Stimulated activated naive B cell treated with anti-CD40 and anti-IgM and Interleukin-4, amounts not matched to agents 10 μg/mL and 1 μg/mL and 100 μg/mL, for 72 hours (primary cell): ENCODE data around the gene DEPDC5.

Source experiments
- ATAC-seq, 2 donors: fragments of 150-1000 bp; cut with Tn5 transposase; replicated peaks; 2 replicates each; pipeline ENCODE4 v1.10.0; 2021; ENCODE audit warnings: moderate library complexity in 1 of 2
- DNase-seq: peaks from one replicate; pipeline ENCODE4 v3.0.0; 2021
- H3K27ac Mint-ChIP-seq: one replicate; pipeline ENCODE4 v1.8.0; 2022; ENCODE audit warnings: mild to moderate bottlenecking, mixed read lengths
- H3K27me3 Mint-ChIP-seq, 2 donors: one replicate each; pipeline ENCODE4 v1.8.0; 2022; ENCODE audit warnings: mixed read lengths in 2 of 2
- H3K36me3 Mint-ChIP-seq, 2 donors: one replicate each; pipeline ENCODE4 v1.8.0; 2022; ENCODE audit warnings: mixed read lengths in 2 of 2, mild to moderate bottlenecking in 1 of 2
- H3K4me1 Mint-ChIP-seq, 2 donors: one replicate each; pipeline ENCODE4 v1.8.0; 2022; ENCODE audit warnings: mixed read lengths in 2 of 2, mild to moderate bottlenecking in 1 of 2
- H3K4me3 Mint-ChIP-seq, 2 donors: one replicate each; pipeline ENCODE4 v1.8.0; 2022; ENCODE audit warnings: mild to moderate bottlenecking in 2 of 2, mixed read lengths in 2 of 2, moderate library complexity in 1 of 2
- H3K9me3 Mint-ChIP-seq, 2 donors: one replicate each; pipeline ENCODE4 v1.8.0; 2022; ENCODE audit warnings: mixed read lengths in 2 of 2, mild to moderate bottlenecking in 1 of 2

The DEPDC5 gene

DNA sequence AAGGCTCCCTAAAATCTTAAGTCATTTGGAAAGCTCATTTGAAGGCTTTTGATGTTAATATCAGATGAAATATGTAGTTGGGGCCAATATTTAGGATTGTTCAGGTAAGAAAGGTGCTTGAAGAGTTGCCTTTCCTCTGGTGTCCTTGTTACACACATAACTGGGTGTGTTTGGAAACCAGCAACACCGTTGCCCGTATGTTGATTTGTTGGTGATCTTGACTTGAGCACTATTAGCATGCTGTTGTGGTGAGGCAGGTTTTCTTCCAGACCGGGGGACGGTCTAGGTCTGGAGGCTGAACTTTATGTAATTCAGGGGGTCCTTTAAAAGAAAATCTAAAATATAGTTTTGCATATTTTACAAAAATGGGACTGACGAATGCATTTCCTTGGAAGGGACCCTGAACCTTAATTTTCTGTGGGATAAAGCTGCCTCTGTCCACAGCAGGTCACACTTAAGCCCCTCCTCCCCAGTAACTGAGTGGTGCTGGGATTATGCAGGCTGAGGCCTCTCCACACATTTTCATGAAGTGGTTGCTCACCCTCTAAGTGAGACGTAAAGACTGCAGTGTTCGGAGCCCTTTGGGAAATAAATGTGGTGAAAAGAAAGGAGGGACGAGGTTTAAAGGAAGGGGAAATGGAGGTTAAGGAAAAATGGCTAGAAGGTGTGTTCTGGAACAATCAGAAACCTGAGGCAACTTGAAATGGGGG is 192.3 kb downstream of the DEPDC5 start:
- DNase-seq (no peak), ATAC-seq (no peak)
- Mint-ChIP-seq H3K36me3 (peaks cover 13 to 17% of the 10 kb centered on the region in 2 donors), H3K4me1 (peaks cover 16 to 34% of the 10 kb centered on the region in 2 donors), H3K9me3 (no peaks in the 10 kb centered on the region), H3K4me3 (no peak overlapping the region), H3K27me3 (no peaks in the 10 kb centered on the region), H3K27ac (no peak overlapping the region)

DNA sequence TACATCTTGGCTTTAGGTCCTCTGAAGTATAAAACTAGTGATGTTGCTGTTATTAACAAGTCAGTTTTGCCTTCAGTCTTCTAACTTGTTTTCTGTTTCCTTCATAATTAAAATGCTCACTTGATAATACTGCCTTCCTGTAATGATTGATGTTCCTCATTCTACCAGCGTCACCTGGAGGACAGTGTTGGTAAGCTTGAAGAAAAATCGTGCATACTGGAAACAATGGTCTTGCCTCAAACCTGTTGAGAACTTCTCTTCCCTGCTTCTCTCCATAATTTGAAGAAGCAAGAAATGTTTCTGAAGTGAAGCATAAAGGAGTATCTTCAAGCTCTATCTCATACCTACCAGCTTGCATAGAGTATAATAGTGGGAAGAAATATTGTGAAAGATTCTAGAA is 193.5 kb downstream of the DEPDC5 start:
- Mint-ChIP-seq H3K27ac (peak overlapping the region; percentile 51), H3K36me3 (peaks cover 20 to 24% of the 10 kb centered on the region in 2 donors), H3K9me3 (no peaks in the 10 kb centered on the region), H3K27me3 (no peaks in the 10 kb centered on the region), H3K4me1 (peaks cover 26 to 42% of the 10 kb centered on the region in 2 donors), H3K4me3 (no peak overlapping the region)
- DNase-seq (no peak), ATAC-seq (no peak)

DNA sequence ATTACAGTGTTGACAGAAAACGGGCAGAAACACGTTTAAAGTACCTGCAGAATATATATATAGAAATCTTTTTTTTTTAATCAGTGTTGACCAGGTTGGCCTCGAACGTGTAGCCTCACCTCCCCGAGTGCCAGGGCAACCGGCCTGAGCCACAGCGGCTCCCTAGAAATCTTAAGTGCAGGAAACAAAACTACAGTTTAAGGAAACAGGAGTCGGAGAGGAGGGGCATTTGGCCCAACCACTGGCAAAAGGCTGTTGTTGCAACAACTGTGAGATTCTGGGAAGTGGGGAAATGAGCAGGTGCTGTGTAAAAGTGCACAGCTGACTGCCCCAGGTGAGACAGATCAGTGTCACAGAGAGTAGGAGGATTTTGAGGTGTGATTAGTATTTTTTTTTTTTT is 194.2 kb downstream of the DEPDC5 start:
- DNase-seq: no peak
- H3K9me3 Mint-ChIP-seq: no peaks in the 10 kb centered on the region
- peaks cover 20 to 24% of the 10 kb centered on the region in 2 donors for H3K36me3 Mint-ChIP-seq
- no peak for ATAC-seq
- H3K4me1 Mint-ChIP-seq: peaks cover 26 to 37% of the 10 kb centered on the region in 2 donors
- H3K27me3 Mint-ChIP-seq: no peaks in the 10 kb centered on the region
- no peak overlapping the region for H3K27ac Mint-ChIP-seq
- H3K4me3 Mint-ChIP-seq: no peak overlapping the region

DNA sequence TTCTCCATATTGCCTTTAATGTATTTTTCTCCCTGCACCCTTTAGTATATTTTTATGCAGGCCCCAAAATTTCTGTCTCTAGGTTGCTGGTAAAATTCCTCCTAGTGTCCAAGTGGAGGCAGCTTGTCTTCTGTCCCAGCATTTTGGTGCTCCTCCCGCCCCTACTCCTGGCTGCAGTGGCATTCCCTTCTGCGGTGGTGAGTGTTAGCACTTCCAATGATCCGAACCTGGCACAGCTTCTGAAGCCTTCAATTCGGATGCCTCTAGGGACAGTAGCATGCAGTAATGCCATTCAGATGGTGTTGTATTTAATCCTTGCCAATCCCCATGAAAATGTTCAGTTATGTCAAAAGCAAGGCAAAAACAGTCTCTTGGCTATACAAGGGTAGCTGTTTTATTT is 196.4 kb downstream of the DEPDC5 start:
- DNase-seq: no peak
- ATAC-seq: no peak
- H3K9me3 Mint-ChIP-seq: no peaks in the 10 kb centered on the region
- H3K4me1 Mint-ChIP-seq: peaks cover 31 to 46% of the 10 kb centered on the region in 2 donors
- H3K4me3 Mint-ChIP-seq: no peak overlapping the region
- no peak overlapping the region for H3K27ac Mint-ChIP-seq
- H3K36me3 Mint-ChIP-seq: peaks cover 22 to 39% of the 10 kb centered on the region in 2 donors
- no peaks in the 10 kb centered on the region for H3K27me3 Mint-ChIP-seq

DNA sequence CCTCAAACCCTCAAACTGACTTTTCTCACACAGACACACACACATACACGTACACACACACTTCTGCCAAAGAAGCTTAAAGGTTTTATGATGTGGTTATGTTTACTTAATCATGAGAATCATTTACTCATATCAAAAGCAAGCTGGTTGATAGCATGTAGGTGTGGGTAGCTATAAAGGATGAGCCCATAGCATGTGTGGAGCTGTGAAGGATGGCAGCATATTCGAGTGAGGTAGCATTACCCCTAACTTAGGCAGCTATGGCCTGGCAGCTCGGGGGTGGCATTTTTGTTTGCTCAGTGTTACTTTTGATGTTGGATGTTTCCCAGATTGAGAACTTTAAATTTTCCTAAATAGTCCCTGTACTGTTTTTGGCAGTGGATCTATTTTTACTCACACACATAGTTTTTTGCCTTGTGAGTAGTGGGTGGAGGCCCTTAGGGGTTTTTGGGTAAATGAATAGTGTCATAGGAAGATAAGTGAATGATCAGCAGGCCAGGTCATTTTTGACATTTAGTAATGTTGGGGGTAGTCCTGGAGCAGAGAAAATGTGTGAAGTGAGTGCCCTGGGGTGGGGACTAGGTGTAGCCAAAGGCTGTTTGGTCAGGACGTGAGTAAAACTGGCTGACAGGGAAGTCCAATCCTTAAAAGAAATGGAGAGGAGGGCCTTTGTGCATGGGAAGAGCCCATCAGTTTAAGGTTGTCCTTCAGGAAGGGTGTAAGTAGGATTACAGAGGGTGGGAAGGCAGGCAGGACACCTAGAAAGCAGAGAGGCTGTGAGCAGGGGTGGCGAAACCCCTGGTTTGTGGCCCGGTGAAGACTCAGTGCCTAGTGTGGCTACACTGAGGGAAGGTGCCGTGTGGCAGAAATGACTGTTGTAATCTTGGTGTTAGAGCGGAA is 197.6 kb downstream of the DEPDC5 start:
- DNase-seq: no peak
- ATAC-seq: peak in 1 of 2 donors; percentile 51
- no peak overlapping the region for H3K4me3 Mint-ChIP-seq
- H3K36me3 Mint-ChIP-seq: peaks cover 27 to 48% of the 10 kb centered on the region in 2 donors
- peaks cover 31 to 47% of the 10 kb centered on the region in 2 donors for H3K4me1 Mint-ChIP-seq
- peak overlapping the region; percentile 56 for H3K27ac Mint-ChIP-seq
- no peaks in the 10 kb centered on the region for H3K27me3 Mint-ChIP-seq
- H3K9me3 Mint-ChIP-seq: no peaks in the 10 kb centered on the region

DNA sequence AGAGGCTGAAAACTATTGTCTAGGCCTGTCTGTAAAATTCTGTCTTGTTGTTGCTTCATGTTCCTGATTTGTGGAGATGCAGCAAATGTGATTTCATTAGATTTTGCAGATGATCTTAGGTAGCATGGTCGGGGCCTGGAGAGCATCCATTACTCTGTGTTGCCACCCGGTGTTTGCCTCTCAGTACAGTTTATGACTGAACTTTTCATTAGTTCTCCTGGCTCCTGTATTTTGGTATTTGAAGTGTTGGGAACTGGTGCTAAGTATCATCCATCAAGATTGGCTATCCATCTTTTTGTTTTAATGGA is 198.2 kb downstream of the DEPDC5 start:
- DNase-seq (no peak), ATAC-seq (no peak)
- Mint-ChIP-seq H3K4me1 (peaks cover 30 to 45% of the 10 kb centered on the region in 2 donors), H3K36me3 (peaks cover 27 to 52% of the 10 kb centered on the region in 2 donors), H3K27ac (no peak overlapping the region), H3K4me3 (no peak overlapping the region), H3K27me3 (no peaks in the 10 kb centered on the region), H3K9me3 (no peaks in the 10 kb centered on the region)

DNA sequence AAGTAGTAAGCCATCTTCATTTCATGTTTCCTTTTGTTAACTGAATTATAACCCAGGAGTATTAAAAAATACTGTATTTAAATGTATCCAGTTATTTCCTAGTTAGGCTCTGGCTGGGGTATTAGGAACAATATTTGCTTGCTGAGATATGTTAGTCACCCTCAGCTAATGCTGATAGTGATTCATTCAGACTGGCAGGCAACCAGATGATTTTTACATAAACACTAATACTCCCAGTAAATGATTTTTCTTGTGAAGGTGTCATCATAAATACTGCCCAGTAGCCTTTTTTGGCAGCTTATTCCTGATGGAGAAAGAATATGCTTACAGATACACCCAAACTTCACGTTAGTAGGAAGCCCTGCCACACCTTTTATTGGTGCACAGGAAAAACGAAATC is 198.7 kb downstream of the DEPDC5 start:
- Mint-ChIP-seq H3K36me3 (peaks cover 27 to 50% of the 10 kb centered on the region in 2 donors), H3K9me3 (no peaks in the 10 kb centered on the region), H3K27me3 (no peaks in the 10 kb centered on the region), H3K4me1 (peaks cover 26 to 41% of the 10 kb centered on the region in 2 donors), H3K4me3 (no peak overlapping the region), H3K27ac (no peak overlapping the region)
- DNase-seq (no peak), ATAC-seq (no peak)

- Mint-ChIP-seq H3K27me3 (no peaks in the 10 kb centered on the region), H3K4me1 (peaks cover 25 to 40% of the 10 kb centered on the region in 2 donors), H3K27ac (peak overlapping the region; percentile 14), H3K36me3 (peaks cover 24 to 51% of the 10 kb centered on the region in 2 donors), H3K4me3 (no peak overlapping the region), H3K9me3 (no peaks in the 10 kb centered on the region)
- DNase-seq (no peak), ATAC-seq (no peak)
Measured at GRCh38 chr22:31953261-31953660, 199.4 kb downstream of the DEPDC5 start.

GRCh38 chr22:31954535-31955523 is 201.0 kb downstream of the DEPDC5 start:
- Mint-ChIP-seq H3K27ac (no peak overlapping the region), H3K27me3 (no peaks in the 10 kb centered on the region), H3K4me1 (peaks cover 26 to 40% of the 10 kb centered on the region in 2 donors), H3K36me3 (peaks cover 28 to 59% of the 10 kb centered on the region in 2 donors), H3K4me3 (no peak overlapping the region), H3K9me3 (no peaks in the 10 kb centered on the region)
- no peak for ATAC-seq
- no peak for DNase-seq

- H3K27me3 Mint-ChIP-seq: no peaks in the 10 kb centered on the region
- H3K36me3 Mint-ChIP-seq: peaks cover 16 to 48% of the 10 kb centered on the region in 2 donors
- no peak overlapping the region for H3K4me3 Mint-ChIP-seq
- DNase-seq (no peak), ATAC-seq (no peak)
- H3K4me1 Mint-ChIP-seq: peaks cover 21 to 33% of the 10 kb centered on the region in 2 donors
- H3K27ac Mint-ChIP-seq: no peak overlapping the region
- no peaks in the 10 kb centered on the region for H3K9me3 Mint-ChIP-seq
Measured at GRCh38 chr22:31956360-31956759, 202.5 kb downstream of the DEPDC5 start.
